PFSK-1 (cell line): ENCODE measurements around the gene STIM1.

Experiments
- POLR2AphosphoS5 ChIP-seq: IDR thresholded peaks from 2 replicates; pipeline ENCODE4 v1.6.1; 2012; ENCODE audit warnings: low read depth, mild to moderate bottlenecking, control low read depth, low read length, moderate library complexity
- TAF1 ChIP-seq: IDR thresholded peaks from 2 replicates; pipeline ENCODE4 v1.6.1; 2012; ENCODE audit warnings: low read length, control low read depth, borderline replicate concordance; ENCODE audit not compliant: insufficient read depth

DNA sequence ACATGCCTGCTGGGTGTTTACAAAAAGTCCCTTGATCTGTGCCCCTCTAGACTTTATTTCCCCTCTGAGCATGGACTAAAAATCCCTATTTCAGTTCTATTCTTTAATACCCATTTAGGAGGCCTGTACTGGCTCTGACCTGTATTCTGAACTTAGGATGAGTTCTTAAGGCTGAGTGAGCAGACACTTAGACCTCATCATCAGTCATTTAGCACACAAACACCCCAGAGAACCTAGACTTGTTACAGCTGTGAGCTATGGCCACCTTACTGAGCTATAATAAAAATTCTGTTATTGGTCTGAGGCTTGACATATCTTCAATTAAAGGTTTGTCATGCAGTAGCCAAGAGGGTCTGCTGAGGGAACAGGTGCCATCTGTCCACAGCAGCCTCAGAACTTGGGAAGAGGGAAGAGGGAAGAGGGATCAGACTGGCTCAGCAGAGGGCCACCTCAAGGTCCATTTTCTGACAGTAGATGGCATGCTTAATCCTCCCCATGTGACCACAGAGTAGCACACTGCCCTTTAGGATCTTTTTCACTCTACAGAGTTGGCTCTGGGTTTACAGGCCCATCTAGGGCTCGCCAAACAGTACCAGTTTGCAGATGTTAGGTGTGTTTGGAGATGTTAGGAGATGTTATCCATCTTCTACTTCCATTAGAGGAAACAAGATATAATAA lies 209.0 kb downstream of the STIM1 start:
- TF ChIP-seq TAF1 (no peak), POLR2AphosphoS5 (no peak)
